Occipital lobe (tissue), 2 donors: ENCODE measurements around the gene OPCML. TPM values are rescaled to one million over a fixed set of nuclear protein-coding genes. Genes with fewer than 3 reads are reported as not detected.

ENCODE experiments used
- DNase-seq: peaks from one replicate; lab custom pipeline; 2025; lab: John Stamatoyannopoulos, UW
- total RNA-seq: library from RNA; depleted of rRNA; stranded (reverse); fragments of >200 nt; gene quantifications from one replicate; pipeline ENCODE4 v1.2.3, GENCODE V29; 2014

Gene OPCML
- total RNA-seq, 1 donor from 2014 or later, result 65.5 TPM

GRCh38 chr11:133541021-133541719 is 8.9 kb upstream of the OPCML start:
- DNase-seq, result no peak

- DNase-seq, result no peak
Observed at GRCh38 chr11:133536198-133536597, 3.9 kb upstream of the OPCML start.

GRCh38 chr11:133533205-133533604 is 904 bp upstream of the OPCML start:
- DNase-seq, result no peak

GRCh38 chr11:133531458-133531857 is 843 bp downstream of the OPCML start:
- DNase-seq, result no peak

- DNase-seq, result no peak
Observed at GRCh38 chr11:133530501-133530835, 1.8 kb downstream of the OPCML start.

GRCh38 chr11:133529807-133530500 is 2.3 kb downstream of the OPCML start:
- DNase-seq, result no peak

- no peak for DNase-seq
Observed at GRCh38 chr11:133526790-133527189, 5.5 kb downstream of the OPCML start.

GRCh38 chr11:133525976-133526375 is 6.3 kb downstream of the OPCML start:
- peak; percentile 46 for DNase-seq

- no peak for DNase-seq
Observed at GRCh38 chr11:133524488-133524887, 7.8 kb downstream of the OPCML start.

GRCh38 chr11:133522344-133522743 is 10.0 kb downstream of the OPCML start:
- DNase-seq, result no peak

GRCh38 chr11:133521502-133521901 is 10.8 kb downstream of the OPCML start:
- no peak for DNase-seq

GRCh38 chr11:133520707-133521106 is 11.6 kb downstream of the OPCML start:
- peak; percentile 15 for DNase-seq

GRCh38 chr11:133519560-133519959 is 12.7 kb downstream of the OPCML start:
- DNase-seq, result no peak

GRCh38 chr11:133518702-133519264 is 13.5 kb downstream of the OPCML start:
- DNase-seq, result no peak

- no peak for DNase-seq
Observed at GRCh38 chr11:133516845-133517244, 15.5 kb downstream of the OPCML start.

- DNase-seq, result no peak
Observed at GRCh38 chr11:133515107-133515506, 17.2 kb downstream of the OPCML start.

- no peak for DNase-seq
Observed at GRCh38 chr11:133509924-133510697, 22.2 kb downstream of the OPCML start.

- DNase-seq, result no peak
Observed at GRCh38 chr11:133508468-133508867, 23.8 kb downstream of the OPCML start.

- DNase-seq, result no peak
Observed at GRCh38 chr11:133507185-133507584, 25.1 kb downstream of the OPCML start.

GRCh38 chr11:133506551-133507094 is 25.7 kb downstream of the OPCML start:
- DNase-seq, result no peak

- no peak for DNase-seq
Observed at GRCh38 chr11:133506023-133506422, 26.3 kb downstream of the OPCML start.

GRCh38 chr11:133504906-133505305 is 27.4 kb downstream of the OPCML start:
- DNase-seq, result no peak
